Spleen (tissue), 11 donors: ENCODE measurements around the gene MACROD2. TPM values are rescaled to one million over a fixed set of nuclear protein-coding genes. Genes with fewer than 3 reads are reported as not detected.

Source experiments
- DNase-seq: peaks from one replicate; pipeline ENCODE4 v3.0.0-alpha.2; 2020
- H3K27ac ChIP-seq, 8 donors: fragments of 200-600 bp; sonication (generic) in 7 of 8; 1 replicate in 4 of 8; 2 replicates in 4 of 8; pipeline versions ENCODE4 v1.5.0 to v1.8.0; 2016 to 2021; ENCODE audit warnings: inconsistent platforms in 4 of 8, mild to moderate bottlenecking in 4 of 8, moderate library complexity in 1 of 8
- H3K27me3 ChIP-seq, 7 donors: fragments of 200-600 bp; sonication (generic) in 6 of 7; replicated peaks in 1 of 7; 1 replicate in 4 of 7; 2 replicates in 3 of 7; pipeline versions ENCODE4 v1.5.0 to v1.8.0; 2016 to 2021; ENCODE audit warnings: inconsistent platforms in 3 of 7, mild to moderate bottlenecking in 1 of 7
- H3K36me3 ChIP-seq, 6 donors: fragments of 200-600 bp; sonication (generic) in 5 of 6; 1 replicate in 4 of 6; 2 replicates in 2 of 6; pipeline versions ENCODE4 v1.5.0 to v1.8.0; 2016 to 2021; ENCODE audit warnings: inconsistent platforms in 2 of 6
- H3K4me1 ChIP-seq, 6 donors: fragments of 200-600 bp; sonication (generic) in 5 of 6; 1 replicate in 3 of 6; 2 replicates in 3 of 6; pipeline versions ENCODE4 v1.5.0 to v1.8.0; 2016 to 2021; ENCODE audit warnings: inconsistent platforms in 3 of 6
- H3K4me3 ChIP-seq, 8 donors: fragments of 200-600 bp; sonication (generic) in 7 of 8; 1 replicate in 4 of 8; 2 replicates in 4 of 8; pipeline versions ENCODE4 v1.5.0 to v1.8.0; 2016 to 2021; ENCODE audit warnings: inconsistent platforms in 4 of 8, mild to moderate bottlenecking in 4 of 8, moderate library complexity in 2 of 8
- H3K9me3 ChIP-seq, 8 donors: fragments of 200-600 bp; sonication (generic) in 7 of 8; 1 replicate in 4 of 8; 2 replicates in 4 of 8; pipeline versions ENCODE4 v1.5.0 to v1.8.0; 2016 to 2021; ENCODE audit warnings: inconsistent platforms in 4 of 8
- CTCF ChIP-seq, 11 experiments: fragments of 200-600 bp in 7 of 11; fragments of 450-650 bp in 4 of 11; sonication (generic) in 4 of 11; IDR thresholded peaks in 8 of 11; conservative IDR thresholded peaks in 3 of 11; 1 replicate in 7 of 11; 2 replicates in 4 of 11; pipeline versions ENCODE4 v1.4.0 to v1.8.0; 2016 to 2021; ENCODE audit warnings: antibody characterized with exemption in 11 of 11, inconsistent platforms in 4 of 11, mild to moderate bottlenecking in 1 of 11
- POLR2A ChIP-seq, 3 donors: fragments of 450-650 bp; IDR thresholded peaks; one replicate each; pipeline ENCODE4 v1.5.1; 2017; ENCODE audit warnings: antibody characterized with exemption in 3 of 3, mild to moderate bottlenecking in 1 of 3
- POLR2AphosphoS5 ChIP-seq, 3 donors: sonication (generic); formaldehyde crosslinking; IDR thresholded peaks; one replicate each; pipeline ENCODE4 v1.5.1; 2017; ENCODE audit warnings: antibody characterized with exemption in 3 of 3
- WGBS, 5 donors: extraction: QIAGEN DNeasy Blood & Tissue Kit in 3 of 5; methylation state at CpG; one replicate each; pipeline versions ENCODE4 v1.1.5 to v1.1.7; 2013 to 2018; 5-methylcytosine and 5-hydroxymethylcytosine counted together
- intact Hi-C: fragments of 100-400 bp; cut with DNase I; formaldehyde crosslinking; loops from one replicate; pipeline ENCODE4 v1.15.0; 2023; ENCODE audit warnings: low total_unique reads
- polyA plus RNA-seq, 3 donors: library from polyadenylated mRNA; stranded (reverse); fragments of 200-250 nt; gene quantifications; one replicate each; pipeline ENCODE4 v1.2.1, GENCODE V29; 2013
- total RNA-seq, 7 donors: library from RNA; depleted of rRNA in 3 of 7; stranded (reverse); fragments of >200 nt in 3 of 7; fragmentation: NEBNext Ultra II Directional in 4 of 7; extraction: Animal tissue kit (Norgen Biotek cat#: 25700) in 4 of 7; gene quantifications; one replicate each; pipeline versions ENCODE4 v1.1.0 to v1.2.1, GENCODE V29; 2016 to 2021
- donor health status: healthy with polysubstance abuse.
- donor health status: DM: no; HTN: no; CAD: no; lungs with moderate emphysema.
- donor health status: DM: no; HTN: no; CAD: no.
- donor health status: Bipolar disorder and iron deficiency.
- donor health status: healthy.
- donor health status: DM: no; HTN: no; CAD: no.
- donor health status: DM: yes; HTN: yes; CAD: no.

MACROD2 gene
- total and polyA plus RNA-seq, 10 donors = 1.5 to 4.7 (median 3.4) TPM

- H3K36me3 ChIP-seq = no peaks in the 10 kb centered on the region
- DNase-seq = no peak
- no peaks in the 10 kb centered on the region for H3K4me1 ChIP-seq
- TF ChIP-seq POLR2AphosphoS5 (IDR thresholded peaks at IDR 0.05) (no peak), CTCF (IDR thresholded peaks at IDR 0.05 in 8 of 11, conservative IDR thresholded peaks at IDR 0.05 in 3 of 11) (no peak), POLR2A (IDR thresholded peaks at IDR 0.05) (no peak)
- H3K9me3 ChIP-seq = peaks cover 0 to 7% (median 0%) of the 10 kb centered on the region in 8 donors
- 86 to 95% (median 90%) methylated on average over 2 of the region's 2 CpGs for WGBS, 5 donors
- intact Hi-C loops = no loop called here
- H3K27ac ChIP-seq = no peak overlapping the region
- H3K4me3 ChIP-seq = no peak overlapping the region
- H3K27me3 ChIP-seq = no peaks in the 10 kb centered on the region
These were observed 883.8 kb downstream of the MACROD2 start for GRCh38 chr20:14879020-14879697.

GRCh38 chr20:14879839-14880238, 884.5 kb downstream of the MACROD2 start:
- intact Hi-C loops = no loop called here
- no peak overlapping the region for H3K4me3 ChIP-seq
- H3K36me3 ChIP-seq = no peaks in the 10 kb centered on the region
- no peaks in the 10 kb centered on the region for H3K27me3 ChIP-seq
- no peak overlapping the region for H3K27ac ChIP-seq
- H3K9me3 ChIP-seq = peaks cover 0 to 7% (median 0%) of the 10 kb centered on the region in 8 donors
- no peak for DNase-seq
- 74 to 89% (median 87%) methylated on average over 5 of the region's 5 CpGs for WGBS, 5 donors
- no peaks in the 10 kb centered on the region for H3K4me1 ChIP-seq
- TF ChIP-seq POLR2A (IDR thresholded peaks at IDR 0.05) = no peak

- DNase-seq = no peak
- 71 to 91% (median 87%) methylated on average over 2 of the region's 2 CpGs for WGBS, 5 donors
These were observed 886.2 kb downstream of the MACROD2 start for GRCh38 chr20:14881518-14881917.

GRCh38 chr20:14882157-14882556, 886.8 kb downstream of the MACROD2 start:
- no peak for TF ChIP-seq POLR2A (IDR thresholded peaks at IDR 0.05)
- TF ChIP-seq POLR2AphosphoS5 (IDR thresholded peaks at IDR 0.05) = no peak
- TF ChIP-seq CTCF (IDR thresholded peaks at IDR 0.05 in 8 of 11, conservative IDR thresholded peaks at IDR 0.05 in 3 of 11) = no peak
- Histone ChIP-seq H3K4me3 (no peak overlapping the region), H3K27ac (no peak overlapping the region), H3K36me3 (no peaks in the 10 kb centered on the region), H3K4me1 (no peaks in the 10 kb centered on the region), H3K9me3 (peaks cover 0 to 12% (median 0%) of the 10 kb centered on the region in 8 donors), H3K27me3 (no peaks in the 10 kb centered on the region)
- 57 to 72% (median 59%) methylated on average over 2 of the region's 2 CpGs for WGBS, 5 donors
- intact Hi-C loops = no loop called here
- DNase-seq = no peak

More at GRCh38 chr20:14881518-14881917, 886.2 kb downstream of the MACROD2 start:
- H3K4me3 ChIP-seq = no peak overlapping the region
- H3K27ac ChIP-seq = no peak overlapping the region
- no peaks in the 10 kb centered on the region for H3K27me3 ChIP-seq
- no peaks in the 10 kb centered on the region for H3K36me3 ChIP-seq
- no peaks in the 10 kb centered on the region for H3K4me1 ChIP-seq
- no peak for TF ChIP-seq POLR2A (IDR thresholded peaks at IDR 0.05)
- TF ChIP-seq CTCF (IDR thresholded peaks at IDR 0.05 in 8 of 11, conservative IDR thresholded peaks at IDR 0.05 in 3 of 11) = no peak
- TF ChIP-seq POLR2AphosphoS5 (IDR thresholded peaks at IDR 0.05) = no peak
- H3K9me3 ChIP-seq = peaks cover 0 to 12% (median 0%) of the 10 kb centered on the region in 8 donors
- intact Hi-C loops = no loop called here
